Neutrophil (primary cell): ENCODE measurements around the gene SNCAIP.

Experiments used
- H3K27ac ChIP-seq: fragments of 200-600 bp; sonication (generic); 2 replicates; pipeline ENCODE4 v1.5.1; 2016; ENCODE audit warnings: mild to moderate bottlenecking, moderate library complexity
- H3K27me3 ChIP-seq: fragments of 200-600 bp; sonication (generic); 2 replicates; pipeline ENCODE4 v1.6.0; 2016; ENCODE audit warnings: mild to moderate bottlenecking
- H3K36me3 ChIP-seq: fragments of 200-600 bp; sonication (generic); 2 replicates; pipeline ENCODE4 v1.5.1; 2017
- H3K4me1 ChIP-seq, 2 experiments: fragments of 200-600 bp in 1 of 2; sonication (generic) in 1 of 2; 1 replicate in 1 of 2; 2 replicates in 1 of 2; pipeline versions ENCODE4 v1.5.1 to v1.6.1; 2013 to 2016; ENCODE audit warnings: low read depth in 1 of 2, low read length in 1 of 2, mild to moderate bottlenecking in 1 of 2, moderate library complexity in 1 of 2; ENCODE audit not compliant: control insufficient read depth in 1 of 2, insufficient read depth in 1 of 2
- H3K4me3 ChIP-seq, 2 experiments: fragments of 200-600 bp in 1 of 2; sonication (generic) in 1 of 2; 1 replicate in 1 of 2; 2 replicates in 1 of 2; pipeline ENCODE4 v1.5.1; 2013 to 2016; ENCODE audit warnings: low read depth in 1 of 2, low read length in 1 of 2, mild to moderate bottlenecking in 1 of 2, moderate library complexity in 1 of 2
- H3K9me3 ChIP-seq: fragments of 200-600 bp; sonication (generic); 2 replicates; pipeline ENCODE4 v1.5.1; 2016
- TF ChIP-seq, protein P1 (sequence below): fragments of 200-600 bp; sonication (generic); IDR thresholded peaks from 2 replicates; pipeline ENCODE4 v1.5.1; 2016; ENCODE audit warnings: antibody characterized with exemption

The SNCAIP gene

DNA sequence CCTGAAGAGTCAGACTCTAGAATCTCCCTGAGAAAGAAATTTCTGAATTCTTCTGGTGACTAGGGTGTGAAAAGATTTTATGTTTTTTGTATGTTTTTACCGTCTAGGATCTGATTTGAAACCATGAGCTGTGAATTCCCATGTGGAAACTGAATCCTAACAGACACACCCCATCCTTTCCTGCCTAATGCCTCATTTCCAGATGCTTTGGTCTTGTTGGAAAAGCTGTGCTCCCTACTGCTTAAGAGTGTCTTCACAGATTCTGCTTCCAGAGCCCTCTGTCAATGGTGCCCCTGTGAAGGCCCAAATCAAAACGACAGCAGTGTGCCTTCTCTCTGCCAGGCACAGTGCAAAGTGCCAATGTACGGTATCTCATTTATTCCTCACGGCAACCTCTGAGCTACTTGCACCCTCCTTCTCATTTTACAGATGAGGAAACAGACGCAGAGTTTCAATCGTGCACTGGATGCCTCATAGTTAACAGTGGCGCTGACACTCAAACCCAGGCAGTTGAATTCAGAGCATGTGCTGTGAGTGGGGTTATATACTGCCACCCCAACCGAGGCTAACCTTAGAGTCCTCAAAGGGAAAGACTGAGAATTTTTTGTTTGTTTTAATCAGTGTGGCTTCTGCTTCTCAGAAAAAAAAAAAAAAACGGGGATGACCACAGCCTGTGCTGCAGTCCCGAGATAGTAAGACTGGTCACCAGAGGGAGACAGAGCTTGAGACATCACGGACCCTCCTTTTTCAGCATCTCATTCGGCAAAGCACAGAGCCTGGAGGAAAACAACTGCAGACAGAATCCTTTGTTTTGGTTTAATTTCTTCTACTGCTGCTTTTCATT is 188.4 kb downstream of the SNCAIP start:
- H3K9me3 ChIP-seq = no peaks in the 10 kb centered on the region
- no peaks in the 10 kb centered on the region for H3K27me3 ChIP-seq
- H3K36me3 ChIP-seq = no peaks in the 10 kb centered on the region
- H3K27ac ChIP-seq = no peak overlapping the region
- H3K4me3 ChIP-seq = no peak overlapping the region
- TF ChIP-seq, protein P1, sequence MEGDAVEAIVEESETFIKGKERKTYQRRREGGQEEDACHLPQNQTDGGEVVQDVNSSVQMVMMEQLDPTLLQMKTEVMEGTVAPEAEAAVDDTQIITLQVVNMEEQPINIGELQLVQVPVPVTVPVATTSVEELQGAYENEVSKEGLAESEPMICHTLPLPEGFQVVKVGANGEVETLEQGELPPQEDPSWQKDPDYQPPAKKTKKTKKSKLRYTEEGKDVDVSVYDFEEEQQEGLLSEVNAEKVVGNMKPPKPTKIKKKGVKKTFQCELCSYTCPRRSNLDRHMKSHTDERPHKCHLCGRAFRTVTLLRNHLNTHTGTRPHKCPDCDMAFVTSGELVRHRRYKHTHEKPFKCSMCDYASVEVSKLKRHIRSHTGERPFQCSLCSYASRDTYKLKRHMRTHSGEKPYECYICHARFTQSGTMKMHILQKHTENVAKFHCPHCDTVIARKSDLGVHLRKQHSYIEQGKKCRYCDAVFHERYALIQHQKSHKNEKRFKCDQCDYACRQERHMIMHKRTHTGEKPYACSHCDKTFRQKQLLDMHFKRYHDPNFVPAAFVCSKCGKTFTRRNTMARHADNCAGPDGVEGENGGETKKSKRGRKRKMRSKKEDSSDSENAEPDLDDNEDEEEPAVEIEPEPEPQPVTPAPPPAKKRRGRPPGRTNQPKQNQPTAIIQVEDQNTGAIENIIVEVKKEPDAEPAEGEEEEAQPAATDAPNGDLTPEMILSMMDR = no peak
- no peaks in the 10 kb centered on the region for H3K4me1 ChIP-seq

DNA sequence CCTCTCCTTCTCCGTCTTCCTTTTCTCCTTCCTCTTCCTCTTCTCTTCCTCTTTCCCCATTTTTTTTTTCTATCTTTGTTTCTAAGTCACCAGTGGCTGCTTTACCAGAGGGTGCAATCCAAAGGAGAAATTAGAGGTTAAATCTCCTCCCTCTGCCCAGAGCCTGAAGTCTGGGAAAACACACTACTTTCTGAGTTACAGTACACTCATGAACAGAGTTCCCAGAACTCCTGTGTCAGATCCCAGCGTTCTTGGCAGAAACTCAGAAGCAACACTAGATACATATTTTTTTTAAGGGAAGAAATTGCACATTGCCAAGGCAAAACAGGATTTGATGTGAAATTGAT is 189.0 kb downstream of the SNCAIP start:
- Histone ChIP-seq H3K9me3 (no peaks in the 10 kb centered on the region), H3K36me3 (no peaks in the 10 kb centered on the region), H3K27me3 (no peaks in the 10 kb centered on the region), H3K4me1 (no peaks in the 10 kb centered on the region), H3K27ac (no peak overlapping the region), H3K4me3 (no peak overlapping the region)
- TF ChIP-seq, protein P1 = no peak

DNA sequence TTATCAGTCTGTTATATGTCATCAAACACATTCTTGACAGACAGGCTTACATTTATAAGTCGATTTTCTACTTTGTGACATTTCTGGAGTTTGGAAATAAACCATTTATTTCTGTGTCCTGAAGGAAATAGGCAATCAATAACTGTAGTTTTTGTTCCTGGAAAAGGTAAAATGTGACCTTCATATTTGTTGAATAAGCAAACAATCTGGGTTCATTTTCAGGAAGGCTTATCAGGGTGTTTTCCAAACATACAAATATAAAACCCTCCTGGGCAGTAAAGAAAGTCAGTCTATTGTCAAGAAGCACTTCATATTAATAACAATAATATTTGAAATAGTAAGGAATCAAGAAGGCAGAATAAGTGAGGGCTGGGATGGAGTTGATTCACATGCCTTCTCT is 195.0 kb downstream of the SNCAIP start:
- H3K27me3 ChIP-seq = no peaks in the 10 kb centered on the region
- no peaks in the 10 kb centered on the region for H3K4me1 ChIP-seq
- no peak overlapping the region for H3K27ac ChIP-seq
- H3K36me3 ChIP-seq = no peaks in the 10 kb centered on the region
- no peak overlapping the region for H3K4me3 ChIP-seq
- TF ChIP-seq, protein P1 = no peak
- H3K9me3 ChIP-seq = no peaks in the 10 kb centered on the region

DNA sequence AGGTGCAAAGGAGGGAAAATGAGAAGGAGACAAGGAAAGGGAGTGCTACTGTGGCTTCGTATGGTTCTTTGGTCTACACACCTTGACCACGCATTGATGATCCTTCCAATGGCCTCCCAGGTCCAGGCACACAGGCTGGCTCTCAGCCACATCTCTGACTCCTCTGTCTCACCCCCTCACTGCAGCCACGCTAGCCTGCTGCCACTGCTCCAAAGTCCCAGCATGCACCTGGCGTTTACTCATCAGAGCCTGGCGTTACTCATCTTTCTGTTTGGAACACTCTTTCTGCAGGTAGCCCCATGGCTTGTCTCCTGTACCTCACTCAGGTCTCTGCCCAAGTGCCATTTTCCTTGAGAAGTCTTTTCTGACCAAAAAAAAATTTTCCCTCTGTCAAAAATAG is 195.5 kb downstream of the SNCAIP start:
- no peaks in the 10 kb centered on the region for H3K27me3 ChIP-seq
- H3K4me1 ChIP-seq = no peaks in the 10 kb centered on the region
- no peaks in the 10 kb centered on the region for H3K9me3 ChIP-seq
- no peaks in the 10 kb centered on the region for H3K36me3 ChIP-seq
- H3K4me3 ChIP-seq = no peak overlapping the region
- no peak overlapping the region for H3K27ac ChIP-seq
- TF ChIP-seq, protein P1 = no peak

DNA sequence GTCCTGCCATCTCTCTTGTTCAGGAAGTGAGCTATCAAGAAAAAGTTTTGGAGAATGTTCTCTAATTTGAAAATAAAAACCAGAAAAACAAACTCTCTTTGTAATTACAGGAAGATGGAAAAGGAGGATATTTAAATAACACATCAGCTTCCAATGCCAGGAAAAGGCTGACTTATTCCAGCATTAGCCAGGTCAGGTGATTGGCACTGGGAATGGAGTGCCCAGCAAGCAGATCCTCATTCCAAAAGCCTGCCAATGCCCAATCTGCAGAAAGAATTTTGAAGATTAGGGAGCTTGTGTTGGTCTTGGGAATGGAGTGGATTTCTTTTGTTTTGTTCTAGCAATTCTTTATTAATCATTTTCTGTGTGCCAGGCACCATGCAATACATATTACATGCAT is 196.6 kb downstream of the SNCAIP start:
- H3K4me3 ChIP-seq = no peak overlapping the region
- H3K27me3 ChIP-seq = no peaks in the 10 kb centered on the region
- H3K36me3 ChIP-seq = no peaks in the 10 kb centered on the region
- TF ChIP-seq, protein P1 = no peak
- no peaks in the 10 kb centered on the region for H3K4me1 ChIP-seq
- H3K27ac ChIP-seq = no peak overlapping the region
- H3K9me3 ChIP-seq = no peaks in the 10 kb centered on the region
